Measurements from ENCODE around the gene ZCCHC14. TPM values are rescaled to one million over a fixed set of nuclear protein-coding genes. Genes with fewer than 3 reads are reported as not detected.
"Not testable (repeated sequence)": the region's sequence is repeated elsewhere in the genome, so short reads cannot be mapped to it uniquely, and the experiment has no call there.

Gene ZCCHC14
- total and polyA plus RNA-seq, 10 of the 15 experiments (the other 5 are each of a cell fraction or from before 2014, with no cell fraction given), result 0.02 to 0.26 (median 0.05) TPM; not detected in 3

GRCh38 chr16:87486282-87486681, 6.5 kb downstream of the ZCCHC14 start (continued):
- TF ChIP-seq POU2F2 (IDR thresholded peaks at IDR 0.05; ENCODE audit: borderline replicate concordance, low read depth, low read length) (no peak), TAF1 (IDR thresholded peaks at IDR 0.05; ENCODE audit: borderline replicate concordance, low read depth, low read length) (no peak), ATF3 (IDR thresholded peaks at IDR 0.05; ENCODE audit: borderline replicate concordance, extremely low read depth, low read depth, low read length) (no peak), E2F4 (IDR thresholded peaks at IDR 0.05; ENCODE audit: low read depth, low read length) (no peak), ZZZ3 (IDR thresholded peaks at IDR 0.05; ENCODE audit: control insufficient read depth, insufficient read length, low read depth) (no peak), MAX (IDR thresholded peaks at IDR 0.05; ENCODE audit: low read depth, low read length) (no peak), IRF4 (IDR thresholded peaks at IDR 0.05; ENCODE audit: low read depth, low read length) (no peak), NBN (IDR thresholded peaks at IDR 0.05) (no peak)

GRCh38 chr16:87485792-87486191, 7.0 kb downstream of the ZCCHC14 start:
- SMC1A ChIA-PET (ENCODE audit: uncharacterized antibody, unreplicated experiment); H3K4me2 ChIP-seq (ENCODE audit: control insufficient read depth, insufficient read depth); H3K27me3 ChIP-seq (replicated peaks in 1 of 2; ENCODE audit: control insufficient read depth in 2 of 2, insufficient read depth in 2 of 2, low read length in 1 of 2); H3K4me3 ChIP-seq; in situ Hi-C loops (cut with MboI); POLR2A ChIA-PET; H3K9me3 ChIP-seq (replicated peaks; ENCODE audit: control insufficient read depth, insufficient read depth, low read length); H3K4me1 ChIP-seq (ENCODE audit: control insufficient read depth, insufficient read depth, low read length); H3K9ac ChIP-seq (ENCODE audit: control insufficient read depth, insufficient read depth, low read length); FAIRE-seq; H3K79me2 ChIP-seq (ENCODE audit: control insufficient read depth, insufficient read depth, low read length); H4K20me1 ChIP-seq (ENCODE audit: control insufficient read depth, insufficient read depth); RAD21 ChIA-PET (ENCODE audit: unreplicated experiment); DNase-seq (ENCODE audit: low read depth, low spot score); H3K27ac ChIP-seq (ENCODE audit: control insufficient read depth, insufficient read depth); BruUV-seq (replicated peaks); H3K36me3 ChIP-seq (ENCODE audit: control insufficient read depth in 2 of 2, insufficient read depth in 2 of 2, low read length in 1 of 2); ATAC-seq; H2AFZ ChIP-seq (ENCODE audit: control insufficient read depth, low read depth, low read length); CTCF ChIA-PET; intact Hi-C loops (cut with micrococcal nuclease; ENCODE audit: unreplicated experiment): not testable (repeated sequence)
- WGBS (ENCODE audit: insufficient coverage, insufficient replicate concordance, low lambda C conversion rate, missing lambda C conversion rate), result 66% methylated on average over 4 of the region's 4 CpGs
